D721Med (cell line): ENCODE results near the gene RTN1.

Experiments used
- DNase-seq: peaks from one replicate; pipeline ENCODE4 v3.0.0; 2011; ENCODE audit warnings: low spot score; ENCODE audit not compliant: insufficient read length
- FAIRE-seq: peaks from 2 replicates; lab custom pipeline; 2011; peaks lifted over from hg19 to GRCh38; lab: Jason Lieb, UNC
- CTCF ChIP-seq: IDR thresholded peaks from 2 replicates; pipeline ENCODE4 v1.5.1; 2012; ENCODE audit warnings: mild to moderate bottlenecking, control low read depth; ENCODE audit not compliant: insufficient read depth; ENCODE audit errors: missing control alignments

RTN1 gene

GRCh38 chr14:59690426-59690825 lies 180.2 kb downstream of the RTN1 start:
- DNase-seq (no peak), FAIRE-seq (no peak)
- TF ChIP-seq CTCF = no peak

DNA sequence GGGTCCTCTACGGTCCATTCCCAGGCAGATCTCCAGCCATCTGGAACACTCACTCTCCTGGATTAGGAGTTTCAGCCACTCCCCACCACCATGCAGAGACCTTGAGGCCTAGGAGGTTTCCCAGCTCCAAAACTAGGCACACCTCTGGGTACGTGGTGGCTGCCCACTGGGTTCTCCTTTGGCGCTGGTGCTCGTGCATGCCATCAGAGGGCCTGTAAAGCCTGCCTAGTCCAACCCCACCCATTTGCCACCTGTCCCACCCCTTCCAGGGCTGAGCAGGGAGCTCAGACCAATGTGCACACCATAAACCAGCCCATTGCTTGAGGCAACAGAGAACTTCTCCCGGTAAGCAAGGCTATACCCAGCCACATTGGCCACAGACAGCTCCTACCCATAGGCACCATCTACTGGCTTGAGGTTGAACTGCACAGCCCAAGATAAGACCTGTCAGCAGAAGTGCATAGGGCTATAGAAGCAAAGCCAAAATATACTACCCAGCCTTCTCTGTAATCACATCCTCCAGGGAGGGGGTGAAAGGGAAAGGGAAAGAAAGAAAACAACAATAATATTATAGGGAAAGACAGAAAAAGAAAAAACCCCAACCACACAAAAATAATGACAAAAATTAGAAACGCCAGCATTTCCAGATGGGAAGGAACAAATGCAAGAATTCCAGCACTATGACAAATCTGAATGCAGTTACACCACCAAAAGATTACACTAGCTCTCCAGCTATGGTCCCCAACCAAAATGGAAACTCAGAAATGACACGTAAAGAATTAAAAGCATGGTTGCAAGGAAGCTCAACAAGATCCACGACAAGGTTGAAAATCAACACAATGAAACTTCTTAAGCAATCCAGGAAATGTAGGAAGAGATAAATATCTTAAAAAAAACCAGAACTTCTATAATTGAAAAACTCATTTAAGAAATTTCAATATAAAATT lies 182.1 kb downstream of the RTN1 start:
- peak; percentile 92 for TF ChIP-seq CTCF
- DNase-seq = no peak
- FAIRE-seq = no peak

GRCh38 chr14:59687663-59688062 lies 182.9 kb downstream of the RTN1 start:
- DNase-seq = no peak
- no peak for FAIRE-seq
- no peak for TF ChIP-seq CTCF

- no peak for DNase-seq
- no peak for FAIRE-seq
- no peak for TF ChIP-seq CTCF
These were observed 190.7 kb downstream of the RTN1 start for GRCh38 chr14:59679872-59680271.

- FAIRE-seq (no peak), DNase-seq (no peak)
- no peak for TF ChIP-seq CTCF
These were observed 192.2 kb downstream of the RTN1 start for GRCh38 chr14:59678352-59678751.

GRCh38 chr14:59677771-59678231 lies 192.8 kb downstream of the RTN1 start:
- FAIRE-seq (no peak), DNase-seq (no peak)
- TF ChIP-seq CTCF = no peak

DNA sequence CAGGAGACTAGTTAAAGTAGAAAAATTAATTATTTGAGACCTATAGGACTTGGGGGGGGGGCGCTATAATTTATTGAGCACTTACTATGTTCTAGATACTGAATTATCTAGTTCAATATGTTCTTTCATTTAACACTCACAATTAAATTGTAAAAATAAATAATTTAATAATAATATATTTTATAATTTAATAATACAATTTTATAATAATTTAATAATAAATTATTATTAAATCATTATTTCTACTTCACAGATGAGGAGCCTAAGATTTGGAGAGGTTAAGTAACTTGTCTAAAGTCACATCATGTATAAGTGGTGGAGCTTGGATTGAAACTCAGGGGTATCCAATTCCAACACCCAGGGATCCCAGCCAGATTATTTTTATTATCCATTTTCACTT lies 195.2 kb downstream of the RTN1 start:
- TF ChIP-seq CTCF = no peak
- no peak for FAIRE-seq

More for the DNA sequence above, 195.2 kb downstream of the RTN1 start:
- DNase-seq = no peak
